Forelimb muscle (tissue), 1 donor: Measurements from ENCODE around the gene GPR84. TPM values are rescaled to one million over a fixed set of nuclear protein-coding genes. Genes with fewer than 3 reads are reported as not detected.

Experiments used
- DNase-seq: peaks from one replicate; pipeline ENCODE4 v3.0.0-alpha.2; 2013; ENCODE audit warnings: low read depth
- polyA plus RNA-seq: library from polyadenylated mRNA; unstranded; fragments of 120-200 nt; gene quantifications from one replicate; pipeline ENCODE4 v1.2.1, GENCODE V29; 2013; ENCODE audit not compliant: insufficient read length

The GPR84 gene
- 0.15 TPM for polyA plus RNA-seq

DNA sequence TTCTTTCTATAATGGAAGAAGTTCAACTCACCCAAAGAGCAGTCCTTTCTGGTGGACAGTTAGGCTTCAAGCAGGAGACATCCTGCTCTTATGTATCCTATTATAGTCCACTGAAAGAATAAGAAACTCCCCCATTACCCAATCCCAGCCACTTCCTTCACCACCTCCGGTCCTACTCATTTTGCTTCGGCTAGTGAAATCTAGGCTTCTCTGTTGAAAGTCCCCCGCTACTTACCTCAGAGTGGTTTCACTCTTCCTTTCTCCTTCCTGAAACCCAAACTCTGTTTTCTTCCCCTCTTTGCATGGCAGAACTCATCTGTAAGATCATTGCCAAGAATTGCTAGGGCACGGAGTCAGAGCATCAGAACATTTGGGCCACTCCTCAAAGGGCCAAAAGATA, at the start of gene GPR84:
TSS of gene GPR84 (minus strand) at position 74 of the 400 bp plus-strand sequence. CDS start 635 bp downstream, outside the sequence.
- no peak for DNase-seq

DNA sequence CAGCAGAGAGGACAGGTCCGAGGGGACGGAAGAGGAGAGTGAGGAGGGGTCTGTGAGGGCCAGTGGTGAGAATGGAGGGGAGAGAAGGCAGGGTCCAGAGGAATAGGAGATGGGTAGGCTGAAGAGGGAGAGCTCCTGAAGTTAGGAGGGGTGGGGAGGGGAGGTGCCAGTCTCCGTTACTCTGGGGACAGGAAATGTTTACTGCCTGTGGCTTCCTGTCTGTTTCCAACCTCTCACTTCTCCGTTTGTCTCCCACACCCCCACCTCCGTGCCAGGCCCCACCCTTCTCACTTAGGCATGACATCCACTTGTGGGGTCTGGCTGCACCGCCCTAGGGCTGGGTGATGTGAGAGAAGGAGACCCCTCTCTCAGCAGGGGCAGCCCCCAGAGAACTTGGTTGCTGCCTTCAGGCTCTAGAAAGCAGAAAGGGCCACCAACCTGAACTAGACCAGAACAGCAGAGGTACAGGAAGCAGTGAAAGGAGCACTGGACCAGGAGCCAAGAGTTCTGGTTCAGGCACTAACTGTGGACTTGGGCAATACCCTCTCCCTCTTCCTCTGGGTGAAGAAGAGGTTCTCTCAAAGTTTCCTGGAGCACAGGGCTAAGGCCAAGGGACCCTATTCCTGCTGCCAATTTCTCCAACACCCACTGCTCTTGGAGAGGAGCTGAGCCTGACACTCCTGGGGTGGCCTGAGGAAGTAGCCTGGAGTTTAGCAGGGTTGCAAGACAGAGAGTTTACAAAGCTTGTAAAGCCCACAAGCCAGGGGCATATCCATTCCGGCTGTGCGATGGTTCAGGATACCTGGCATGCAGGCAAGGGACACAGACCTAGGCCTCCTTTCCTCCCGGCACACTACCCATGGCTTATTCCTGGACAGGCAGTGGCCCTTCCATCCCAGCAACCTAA, 49.3 kb upstream of the GPR84 start:
- DNase-seq: no peak

DNA sequence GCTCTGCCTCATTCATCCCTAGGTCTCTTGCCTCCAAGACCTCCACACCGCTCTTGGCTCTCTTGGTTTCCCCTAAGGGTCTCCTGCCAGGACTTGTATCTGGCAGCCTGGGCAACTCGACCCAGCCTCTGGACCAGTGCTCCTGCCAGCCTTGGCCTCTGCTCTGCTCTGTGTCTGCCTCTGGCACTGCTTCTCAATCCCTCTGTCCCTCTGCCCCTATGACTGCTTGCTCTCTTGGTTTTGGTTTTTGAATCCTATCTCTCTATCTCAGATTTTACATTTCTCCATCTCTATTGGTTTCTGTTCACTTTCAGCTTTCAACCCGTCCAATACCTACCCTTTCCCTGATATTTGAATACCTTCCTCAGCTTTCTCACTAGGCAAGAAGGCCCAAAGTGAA, 48.5 kb upstream of the GPR84 start:
- DNase-seq: no peak

DNA sequence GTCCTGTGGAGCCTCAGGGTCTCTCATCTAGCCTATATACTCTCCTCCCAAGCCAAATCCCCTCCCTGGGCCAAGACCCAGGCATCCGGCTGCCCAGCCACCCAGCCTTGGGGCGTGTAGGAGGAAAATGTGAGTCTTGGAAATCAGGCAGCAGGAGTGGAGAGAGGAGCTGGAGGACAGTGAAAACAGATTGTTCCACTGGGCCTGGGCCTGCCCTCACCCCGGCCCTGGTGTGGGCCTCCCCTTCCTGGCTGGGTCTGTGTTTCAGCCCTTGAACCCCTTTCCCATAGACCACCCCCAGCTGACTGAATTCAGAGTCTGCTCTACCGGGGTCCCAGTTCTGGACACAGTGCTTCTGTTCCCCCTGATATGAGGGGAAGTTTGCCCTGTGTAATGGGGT, 48.1 kb upstream of the GPR84 start:
- DNase-seq: no peak

DNA sequence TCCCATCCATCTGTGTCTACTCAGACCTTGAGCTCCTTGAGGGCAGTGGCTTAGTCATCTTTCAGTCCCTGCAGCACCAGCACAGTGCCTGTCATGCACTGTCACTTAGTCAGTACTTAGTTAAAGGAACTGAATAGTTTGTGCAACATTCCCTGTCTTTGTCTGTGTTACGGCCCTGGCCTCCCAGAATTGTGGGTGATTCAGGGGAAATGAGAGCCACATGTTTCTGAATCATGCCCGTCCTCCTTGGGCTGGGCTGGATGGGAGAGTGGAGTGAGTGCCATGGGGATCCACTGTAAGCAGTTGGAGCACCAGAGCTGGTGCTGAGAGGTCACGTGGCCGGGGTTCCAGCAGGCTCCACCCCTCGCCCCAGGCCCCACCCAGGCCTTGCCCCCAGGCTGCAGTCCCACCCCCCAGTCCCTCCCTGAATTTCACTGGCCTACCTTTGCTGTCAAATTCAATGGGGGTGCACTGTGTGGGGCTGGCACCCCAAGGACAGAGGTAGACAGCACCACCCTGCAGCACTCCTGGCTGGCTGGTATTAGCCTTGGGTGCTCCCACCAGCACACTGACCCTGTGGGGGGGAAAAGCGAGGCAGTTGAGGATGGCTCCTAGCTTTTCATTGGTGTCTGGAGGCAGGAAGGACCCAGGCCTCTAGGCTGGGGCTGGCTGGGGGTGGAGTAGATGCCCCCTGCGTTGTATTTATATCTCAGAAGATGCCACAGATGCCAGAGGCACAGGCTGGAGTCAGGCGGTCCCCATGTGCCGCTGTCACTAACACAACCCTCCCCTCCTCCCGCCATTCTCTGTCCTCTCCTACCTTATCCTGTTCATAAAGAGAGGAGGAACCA, 47.3 kb upstream of the GPR84 start:
- DNase-seq: no peak

DNA sequence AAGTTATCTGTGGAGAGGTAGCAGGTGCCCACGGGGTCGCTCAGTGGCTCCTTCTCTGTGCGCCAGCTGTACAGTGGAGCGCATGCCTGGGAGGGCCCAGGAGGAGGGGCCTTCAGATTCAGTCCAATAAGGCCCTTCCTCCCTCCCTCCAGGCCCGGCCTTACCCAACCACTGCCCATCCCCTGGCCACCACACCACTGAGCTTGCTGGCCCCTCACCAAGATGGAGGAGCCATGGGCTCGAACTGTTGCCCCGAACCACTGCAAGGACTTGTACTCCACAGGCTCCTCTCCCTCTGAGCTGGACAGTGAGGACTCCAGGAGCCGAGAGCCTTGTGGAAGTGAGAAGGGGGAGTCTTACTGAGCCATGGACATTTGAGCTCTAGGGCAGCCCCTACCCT, 45.0 kb upstream of the GPR84 start:
- DNase-seq: no peak

DNA sequence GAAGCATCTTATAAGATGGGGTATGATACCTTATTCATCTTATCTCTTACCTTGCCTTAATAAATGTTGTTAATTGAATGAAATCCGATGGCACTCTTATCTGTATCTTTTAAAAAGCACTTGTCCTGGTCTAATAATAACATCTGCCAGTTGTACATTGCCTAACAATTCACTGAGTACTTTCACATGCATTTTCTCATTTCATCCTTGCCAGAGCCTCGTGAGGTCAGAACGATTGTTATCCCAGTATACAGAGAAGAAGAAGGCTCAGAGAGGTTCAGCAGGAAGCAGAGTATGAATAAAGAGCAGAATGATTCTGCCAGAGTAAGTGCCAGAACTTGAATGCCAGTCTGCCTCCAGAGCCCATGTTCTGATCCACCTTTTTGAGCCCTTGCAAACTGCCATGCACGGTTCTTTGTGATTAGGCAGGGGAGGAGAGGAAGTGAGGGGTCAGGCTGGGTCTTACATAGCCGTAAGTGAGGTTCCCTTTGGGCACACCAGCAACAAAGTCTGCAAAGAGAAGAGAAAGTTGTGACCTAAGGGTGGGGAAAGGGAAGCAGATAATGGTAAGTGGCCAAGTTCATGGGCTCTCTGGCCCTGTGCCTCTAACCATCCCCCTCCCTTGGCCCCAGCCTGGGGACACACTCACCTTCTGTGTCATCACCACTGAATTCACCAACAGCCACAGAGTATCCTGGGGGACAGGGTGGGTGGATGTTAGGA, 43.1 kb upstream of the GPR84 start:
- DNase-seq: no peak

DNA sequence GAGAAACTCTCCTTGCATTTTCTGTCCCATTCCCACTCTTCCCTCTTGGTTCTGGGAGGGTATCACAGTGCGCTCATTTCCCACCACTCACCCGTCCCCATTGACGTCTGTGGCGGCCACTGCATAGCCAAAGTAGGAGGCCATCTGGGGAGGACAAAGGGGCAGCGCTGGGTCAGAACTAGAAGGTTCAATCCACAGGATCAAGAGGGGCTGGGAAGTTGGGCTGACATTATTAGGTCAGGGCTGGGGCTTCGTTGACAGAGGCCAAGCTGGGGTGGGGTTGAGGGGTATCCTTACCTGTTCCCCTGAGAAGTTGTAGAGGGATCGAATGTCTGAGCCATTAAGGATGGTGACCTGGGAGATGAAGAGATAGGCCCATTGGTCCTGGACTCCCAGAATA, 41.3 kb upstream of the GPR84 start:
- DNase-seq: no peak

DNA sequence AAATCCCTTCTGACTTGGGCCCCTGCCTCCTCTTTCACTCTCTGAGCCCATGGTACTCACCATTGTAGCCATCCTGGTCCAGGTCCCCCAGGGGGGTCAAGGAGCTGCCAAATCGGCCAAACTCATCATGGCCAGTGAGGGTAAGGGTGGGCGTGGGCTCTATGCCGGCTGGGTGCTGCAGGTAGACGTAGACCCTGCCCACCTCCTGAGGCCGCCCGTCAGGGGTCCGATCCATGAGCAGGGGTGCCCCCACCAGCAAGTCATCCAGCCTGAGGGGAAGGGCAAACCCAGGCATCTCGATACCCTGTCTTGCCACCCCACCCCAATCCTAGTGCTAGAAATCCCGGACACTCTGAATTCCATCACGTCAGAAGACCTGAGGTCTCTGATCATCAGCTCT, 40.8 kb upstream of the GPR84 start:
- DNase-seq: no peak

DNA sequence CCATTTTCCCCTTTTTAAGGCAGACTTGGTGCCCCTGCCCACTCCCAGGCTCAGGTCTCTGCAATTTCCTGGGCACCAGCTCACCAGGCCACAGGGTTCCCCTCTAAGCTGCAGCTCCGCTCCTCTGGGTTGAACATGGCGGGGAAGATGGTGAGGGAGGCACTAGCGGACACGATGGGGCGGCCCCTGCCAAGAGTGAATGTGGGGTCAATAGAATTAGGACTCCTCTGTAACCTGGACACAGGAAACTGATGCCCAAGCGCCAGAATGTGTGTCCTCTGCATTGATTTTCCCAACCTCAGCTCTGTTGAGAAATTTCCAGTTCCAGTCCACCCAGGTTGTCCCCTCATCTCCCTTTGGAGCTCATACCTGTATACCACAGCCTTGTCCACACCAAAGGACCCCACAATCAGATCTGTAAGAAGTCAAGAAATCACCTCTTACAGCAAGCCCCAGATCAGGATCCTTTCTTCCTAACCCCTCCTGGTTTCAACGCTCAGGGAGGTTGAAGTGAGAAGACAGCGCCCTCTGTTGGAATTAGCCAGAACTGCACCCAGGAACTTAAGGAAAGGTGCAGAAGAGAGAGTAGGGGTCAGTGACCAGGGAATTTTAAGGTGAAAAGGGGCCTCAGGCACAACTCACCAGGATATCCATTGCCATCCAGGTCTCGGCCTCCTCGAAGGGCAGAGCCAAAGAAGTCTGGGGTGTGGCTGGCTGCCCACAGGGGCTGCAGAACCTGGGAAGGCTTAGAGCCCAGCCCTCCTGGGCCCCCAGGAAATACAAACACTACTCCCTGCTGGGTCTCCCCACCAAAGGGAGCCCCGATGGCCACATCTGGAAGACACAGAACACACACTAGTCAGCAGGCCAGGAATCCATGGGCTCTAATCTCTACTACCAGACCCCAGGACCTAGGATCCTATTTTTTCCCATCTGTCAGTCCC, 40.0 kb upstream of the GPR84 start:
- no peak for DNase-seq

DNA sequence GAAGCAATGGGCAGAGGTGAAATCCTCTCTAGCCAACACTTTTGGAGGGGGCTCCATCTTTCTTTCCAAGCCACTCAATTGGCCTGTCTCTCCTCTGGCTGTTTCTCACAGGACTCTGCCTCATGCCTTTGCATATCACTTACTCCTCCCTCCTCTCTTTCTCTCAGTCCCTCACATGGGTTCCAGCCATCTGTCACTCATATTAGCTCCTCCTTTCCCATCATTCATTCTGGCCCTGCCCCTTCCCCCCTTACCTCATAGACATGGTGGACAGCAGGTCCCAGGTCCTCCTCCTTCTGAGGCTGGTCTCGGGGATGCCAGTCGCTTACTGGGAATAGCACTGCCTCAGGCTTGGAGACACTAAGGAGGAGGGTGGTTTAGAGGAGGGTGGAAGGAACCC, 36.8 kb upstream of the GPR84 start:
- no peak for DNase-seq

DNA sequence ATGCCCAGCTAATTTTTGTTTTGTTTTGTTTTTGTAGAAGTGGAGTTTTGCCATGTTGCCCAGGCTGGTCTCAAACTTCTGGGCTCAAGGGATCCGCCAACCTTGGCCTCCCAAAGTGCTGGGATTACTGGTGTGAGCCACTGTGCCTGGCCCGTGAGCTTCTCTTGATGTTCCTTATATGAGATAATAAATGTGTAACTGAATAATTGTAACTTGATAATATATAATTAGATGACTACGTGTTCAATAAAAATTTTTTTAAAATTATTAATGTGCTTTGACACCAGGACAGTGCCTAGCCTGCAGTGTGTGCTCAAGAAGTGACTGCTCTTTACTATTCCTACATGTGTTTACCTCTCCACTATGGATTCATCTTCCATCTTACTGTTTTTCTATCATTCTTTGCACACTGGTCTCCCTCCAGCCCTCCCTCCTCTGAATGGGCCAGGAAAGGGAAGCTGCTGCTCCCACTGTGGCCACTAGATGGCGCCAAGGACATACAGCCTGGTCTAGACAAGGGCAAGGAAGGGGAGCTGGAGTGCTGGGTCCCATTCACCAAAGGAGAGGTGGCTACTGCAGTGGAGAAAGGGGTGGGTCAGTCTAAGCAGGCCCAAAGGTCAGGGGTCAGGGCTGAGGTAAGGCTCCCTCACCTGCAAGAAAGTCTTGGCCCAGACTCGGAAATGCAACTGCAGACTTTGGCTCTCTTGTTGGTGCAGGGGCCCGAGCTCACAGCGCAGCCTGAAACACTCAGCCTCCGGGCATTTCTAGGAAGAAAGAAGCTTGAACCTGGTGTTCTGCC, 34.9 kb upstream of the GPR84 start:
- peak; percentile 67 for DNase-seq

DNA sequence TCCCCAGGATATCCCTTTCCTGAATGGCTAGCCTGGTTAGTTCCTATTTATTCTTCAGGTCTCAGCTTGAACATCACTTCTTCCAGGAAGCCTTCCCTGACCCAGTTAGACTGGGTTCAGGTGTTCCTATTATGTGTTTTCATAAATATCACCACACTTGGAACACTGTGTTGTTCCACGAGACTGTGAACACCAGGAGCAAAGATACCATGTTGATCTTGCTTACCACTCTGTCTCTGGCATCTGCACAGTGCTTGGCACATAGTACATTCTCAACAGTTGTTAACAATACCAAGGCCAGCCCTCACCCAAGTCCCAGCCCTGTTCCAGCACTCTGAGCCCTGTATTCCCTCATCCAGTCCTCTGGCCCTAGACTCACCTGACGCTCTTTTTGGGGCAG, 33.9 kb upstream of the GPR84 start:
- no peak for DNase-seq

DNA sequence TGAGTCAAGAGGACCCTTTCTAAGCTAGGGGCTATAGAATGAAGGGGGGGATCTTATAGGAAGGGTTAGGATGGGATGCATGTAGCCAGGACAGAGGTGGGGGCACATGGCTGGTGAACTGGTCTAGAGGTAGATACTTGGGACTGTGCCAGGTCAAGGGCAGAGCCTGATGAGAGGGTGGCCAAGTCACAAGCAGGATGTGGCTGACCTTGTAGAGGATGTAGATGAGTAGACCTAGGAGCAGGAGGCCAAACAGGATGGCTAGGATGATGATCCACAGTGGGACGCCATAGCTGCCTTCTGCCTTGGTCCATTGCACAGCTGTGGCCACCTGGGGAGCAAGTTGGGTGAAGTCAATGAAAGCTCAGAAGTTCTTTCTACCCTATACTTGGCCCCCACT, 32.9 kb upstream of the GPR84 start:
- DNase-seq: no peak

DNA sequence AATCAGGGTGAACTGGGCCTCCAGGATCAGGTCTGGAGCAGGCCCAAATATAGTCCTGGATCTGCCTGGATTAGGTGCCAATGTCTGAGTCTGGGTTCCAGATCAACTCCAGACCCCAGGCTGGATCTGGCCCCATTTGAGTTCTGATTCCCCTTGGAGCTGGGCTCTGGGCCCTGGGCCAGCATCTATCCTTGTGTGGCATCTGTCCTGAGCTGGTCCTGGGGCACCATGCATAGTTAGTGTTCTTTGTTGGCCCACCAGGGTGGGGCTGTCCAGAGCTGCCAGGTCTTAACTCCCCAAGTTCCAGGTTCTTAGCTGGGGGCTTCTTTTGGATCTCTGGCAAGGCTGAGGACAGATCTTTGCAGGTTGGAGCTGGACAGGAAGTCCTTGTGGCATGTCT, 31.3 kb upstream of the GPR84 start:
- DNase-seq: no peak

DNA sequence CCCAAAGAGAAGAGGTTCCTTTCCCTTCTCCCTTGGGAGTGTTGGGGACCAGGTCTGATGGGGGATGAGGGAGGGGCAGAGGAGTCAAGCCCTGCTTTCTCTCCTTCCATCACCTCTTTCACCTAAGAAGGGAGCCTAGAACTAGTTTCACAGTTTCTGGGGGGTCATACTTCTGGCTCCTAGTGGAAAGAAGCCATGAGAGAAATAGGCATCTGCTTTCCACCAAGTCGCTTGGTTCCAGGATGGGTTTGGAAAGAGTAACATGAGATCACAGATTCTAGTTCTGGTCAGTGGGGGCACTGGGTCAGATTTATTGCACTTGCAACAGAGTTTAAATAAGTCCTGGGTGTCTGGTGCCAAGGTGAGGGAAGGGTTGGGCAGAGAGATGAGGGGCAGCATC, 30.7 kb upstream of the GPR84 start:
- no peak for DNase-seq

DNA sequence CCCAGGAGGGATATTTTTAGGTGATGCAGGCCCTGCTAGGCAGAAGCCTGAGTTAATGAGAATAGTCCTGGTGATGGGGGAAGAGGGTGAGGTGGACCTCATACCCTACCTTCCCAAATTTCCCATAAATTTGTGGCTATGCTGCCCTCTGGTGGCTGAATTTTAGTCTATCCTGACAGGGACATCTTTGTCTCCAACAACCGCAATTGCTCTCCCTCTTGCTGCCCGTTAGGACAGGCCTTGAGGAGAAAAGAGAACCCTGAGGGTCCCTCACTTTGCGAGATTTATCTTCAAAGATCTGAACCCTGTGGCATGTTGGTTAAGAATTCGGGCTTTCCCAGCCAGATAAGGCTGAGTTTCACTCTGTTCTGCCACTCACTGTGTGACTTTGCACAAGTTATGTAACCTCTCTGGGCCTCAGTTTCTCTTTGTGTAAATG, 30.0 kb upstream of the GPR84 start:
- no peak for DNase-seq

DNA sequence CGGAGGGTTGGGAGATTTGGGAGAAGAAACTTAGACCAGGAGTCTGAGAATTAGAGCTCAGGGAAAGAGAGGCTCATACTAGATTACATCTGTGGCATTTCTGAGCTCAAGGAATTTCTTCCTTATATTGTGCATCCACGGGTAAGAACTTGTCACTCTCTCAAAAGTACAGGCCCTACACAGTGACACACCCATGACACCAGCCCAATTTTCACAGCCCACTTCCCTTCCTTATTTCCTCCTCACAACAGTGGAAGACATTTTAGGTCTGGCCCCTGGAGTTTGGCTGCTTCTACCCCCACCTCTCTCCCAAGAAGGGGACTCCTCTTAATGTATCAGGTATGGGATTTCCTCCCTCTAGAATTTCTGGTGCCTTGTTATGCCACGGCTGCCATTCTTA, 29.5 kb upstream of the GPR84 start:
- DNase-seq: no peak

DNA sequence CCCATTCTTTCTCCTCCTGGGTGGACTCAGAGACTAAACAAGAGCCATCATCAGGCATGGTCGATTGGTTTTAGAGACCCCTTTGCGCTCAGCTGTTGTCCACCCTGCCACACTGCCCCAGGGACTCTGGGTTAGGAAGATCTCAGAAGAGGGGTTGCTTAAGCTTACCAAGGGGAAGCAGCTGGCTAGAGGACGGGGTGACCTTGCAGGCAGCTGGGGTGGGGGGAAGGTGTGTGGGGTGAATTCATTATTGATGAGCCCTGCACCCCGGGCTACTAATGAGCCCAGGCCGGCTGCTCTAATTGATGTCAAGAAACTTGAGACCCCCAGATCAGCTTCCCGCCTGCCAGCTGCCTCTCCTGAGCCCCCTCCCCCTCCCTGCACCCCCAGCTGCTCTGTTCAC, 28.9 kb upstream of the GPR84 start:
- DNase-seq: no peak
